ENCODE results near the gene CACNA1C. TPM values are rescaled to one million over a fixed set of nuclear protein-coding genes. Genes with fewer than 3 reads are reported as not detected.

CACNA1C gene
- total RNA-seq, 1 donor from 2014 or later, result 15.6 TPM

DNA sequence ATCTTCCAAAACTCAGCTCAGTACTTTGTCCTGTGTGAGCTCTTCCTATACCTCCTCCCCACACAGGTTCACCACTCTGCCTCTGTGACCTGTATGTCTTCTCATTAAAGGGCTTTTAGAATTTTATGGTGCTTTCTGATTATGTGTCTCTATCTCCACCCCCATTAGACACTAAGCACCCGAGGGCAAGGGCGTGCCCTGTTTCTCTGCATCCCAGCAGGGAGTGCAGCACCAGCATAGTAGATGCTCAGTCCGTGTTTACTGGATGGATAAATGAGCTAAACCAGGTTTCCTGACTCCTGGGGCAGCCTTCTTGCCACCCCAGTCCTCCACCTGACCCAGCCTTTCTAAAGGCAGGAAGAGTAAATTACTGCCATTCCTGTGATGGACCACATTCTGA lies 333.8 kb downstream of the CACNA1C start:
- Histone ChIP-seq H3K4me1 (peaks cover 15% of the 10 kb centered on the region), H3K4me3 (no peak overlapping the region), H3K9me3 (no peaks in the 10 kb centered on the region), H3K27me3 (no peaks in the 10 kb centered on the region), H3K27ac (no peak overlapping the region), H3K36me3 (no peaks in the 10 kb centered on the region)
- no peak for DNase-seq
- intact Hi-C loops (cut with DNase I), result no loop called here
- ATAC-seq, result no peak
- TF ChIP-seq, protein P1, sequence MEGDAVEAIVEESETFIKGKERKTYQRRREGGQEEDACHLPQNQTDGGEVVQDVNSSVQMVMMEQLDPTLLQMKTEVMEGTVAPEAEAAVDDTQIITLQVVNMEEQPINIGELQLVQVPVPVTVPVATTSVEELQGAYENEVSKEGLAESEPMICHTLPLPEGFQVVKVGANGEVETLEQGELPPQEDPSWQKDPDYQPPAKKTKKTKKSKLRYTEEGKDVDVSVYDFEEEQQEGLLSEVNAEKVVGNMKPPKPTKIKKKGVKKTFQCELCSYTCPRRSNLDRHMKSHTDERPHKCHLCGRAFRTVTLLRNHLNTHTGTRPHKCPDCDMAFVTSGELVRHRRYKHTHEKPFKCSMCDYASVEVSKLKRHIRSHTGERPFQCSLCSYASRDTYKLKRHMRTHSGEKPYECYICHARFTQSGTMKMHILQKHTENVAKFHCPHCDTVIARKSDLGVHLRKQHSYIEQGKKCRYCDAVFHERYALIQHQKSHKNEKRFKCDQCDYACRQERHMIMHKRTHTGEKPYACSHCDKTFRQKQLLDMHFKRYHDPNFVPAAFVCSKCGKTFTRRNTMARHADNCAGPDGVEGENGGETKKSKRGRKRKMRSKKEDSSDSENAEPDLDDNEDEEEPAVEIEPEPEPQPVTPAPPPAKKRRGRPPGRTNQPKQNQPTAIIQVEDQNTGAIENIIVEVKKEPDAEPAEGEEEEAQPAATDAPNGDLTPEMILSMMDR (IDR thresholded peaks at IDR 0.05), result no peak

DNA sequence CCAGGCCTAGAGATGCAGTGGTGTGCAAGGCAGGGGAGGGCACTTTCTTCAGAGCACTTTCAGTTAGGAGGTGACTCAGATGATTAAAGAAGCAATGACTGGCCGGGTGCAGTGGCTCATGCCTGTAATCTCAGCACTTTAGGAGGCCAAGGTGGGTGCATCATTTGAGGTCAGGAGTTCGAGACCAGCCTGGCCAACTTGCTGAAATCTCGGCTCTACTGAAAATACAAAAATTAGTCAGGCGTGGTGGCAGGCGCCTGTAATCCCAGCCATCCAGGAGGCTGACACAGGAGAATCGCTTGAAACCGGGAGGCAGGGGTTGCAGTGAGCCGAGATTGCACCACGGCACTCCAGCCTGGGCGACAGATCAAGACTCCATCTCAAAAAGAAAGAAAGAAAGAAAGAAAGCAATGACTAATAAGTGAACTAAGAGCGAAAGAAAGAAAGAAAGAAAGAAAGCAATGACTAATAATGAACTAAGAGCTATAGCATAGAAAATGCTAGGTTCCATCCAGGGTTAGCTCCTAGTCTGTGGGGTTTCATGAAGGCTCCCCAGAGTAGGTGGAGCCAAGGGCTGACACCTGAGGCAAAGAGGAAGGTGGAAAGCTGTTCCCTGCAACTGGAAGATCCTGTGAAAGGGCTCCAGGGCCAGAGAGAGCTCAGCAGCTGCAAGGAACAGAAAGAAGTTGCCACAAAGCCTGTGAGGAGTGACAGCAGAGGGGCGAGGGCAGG lies 334.5 kb downstream of the CACNA1C start:
- Histone ChIP-seq H3K36me3 (no peaks in the 10 kb centered on the region), H3K9me3 (no peaks in the 10 kb centered on the region), H3K4me1 (peaks cover 15% of the 10 kb centered on the region), H3K4me3 (no peak overlapping the region), H3K27me3 (no peaks in the 10 kb centered on the region), H3K27ac (no peak overlapping the region)
- no peak for ATAC-seq
- no peak for DNase-seq
- intact Hi-C loops (cut with DNase I), result no loop called here
- TF ChIP-seq, protein P1 (IDR thresholded peaks at IDR 0.05), result no peak

DNA sequence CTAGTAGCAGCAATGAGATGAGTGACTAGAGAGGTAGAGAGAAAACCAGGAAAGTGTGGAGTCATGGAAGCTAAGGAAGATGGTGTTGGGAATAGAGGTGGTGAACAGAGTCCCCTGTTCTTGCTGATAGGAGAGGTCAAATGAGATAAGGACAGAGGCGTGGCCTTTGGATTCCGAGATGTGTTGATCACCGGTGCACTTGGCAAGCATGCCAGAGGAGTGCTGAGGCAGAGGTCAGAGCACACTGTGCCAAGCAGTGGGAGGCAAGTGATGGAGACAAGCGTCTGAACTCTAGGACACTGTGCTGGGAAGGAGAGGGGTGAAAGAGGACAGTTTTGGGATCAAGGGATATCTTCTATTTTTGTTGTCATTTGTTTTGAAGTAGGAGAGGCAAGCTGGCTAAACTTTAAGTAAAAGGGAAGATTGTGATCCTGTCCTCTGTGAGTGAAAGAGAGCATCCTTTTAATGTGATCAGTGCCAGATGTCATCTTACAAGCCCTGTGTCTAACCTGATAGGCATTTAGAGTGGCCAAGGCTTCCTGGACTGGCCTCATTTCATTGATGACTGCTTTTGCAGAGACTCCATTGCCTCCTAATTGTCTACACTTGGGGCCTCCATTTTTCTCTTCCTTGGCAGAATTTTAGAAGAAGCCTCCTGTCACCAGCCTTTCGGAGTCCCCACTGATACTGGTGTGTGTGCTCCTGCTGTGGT lies 336.4 kb downstream of the CACNA1C start:
- DNase-seq, result no peak
- H3K36me3 ChIP-seq, result no peaks in the 10 kb centered on the region
- H3K4me3 ChIP-seq, result no peak overlapping the region
- no peaks in the 10 kb centered on the region for H3K27me3 ChIP-seq
- no peak for ATAC-seq
- H3K4me1 ChIP-seq, result peaks cover 4% of the 10 kb centered on the region
- intact Hi-C loops (cut with DNase I), result no loop called here
- TF ChIP-seq, protein P1 (IDR thresholded peaks at IDR 0.05), result no peak
- H3K27ac ChIP-seq, result no peak overlapping the region
- H3K9me3 ChIP-seq, result no peaks in the 10 kb centered on the region

DNA sequence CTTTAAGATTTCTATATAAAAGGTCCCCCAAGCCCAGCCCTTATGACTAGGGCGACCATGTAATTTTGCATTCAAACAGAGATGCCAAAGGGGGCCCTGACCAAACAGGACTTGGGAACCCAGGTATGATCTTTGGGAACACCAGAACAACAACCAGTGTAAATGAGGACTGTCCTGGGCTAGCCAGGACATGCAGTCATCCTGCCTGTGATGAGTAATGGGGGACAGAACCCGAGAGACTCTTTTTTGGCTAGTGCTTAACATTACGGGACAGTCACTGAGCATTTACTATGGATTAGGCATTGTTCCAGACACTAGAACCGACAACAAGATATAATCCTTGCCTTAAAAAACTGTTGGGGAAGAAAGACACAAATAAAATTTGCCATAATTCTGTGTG lies 337.3 kb downstream of the CACNA1C start:
- TF ChIP-seq, protein P1 (IDR thresholded peaks at IDR 0.05), result no peak
- ATAC-seq, result no peak
- Histone ChIP-seq H3K4me3 (no peak overlapping the region), H3K27me3 (no peaks in the 10 kb centered on the region), H3K4me1 (no peaks in the 10 kb centered on the region), H3K9me3 (no peaks in the 10 kb centered on the region), H3K27ac (no peak overlapping the region), H3K36me3 (no peaks in the 10 kb centered on the region)
- intact Hi-C loops (cut with DNase I), result no loop called here
- DNase-seq, result no peak

DNA sequence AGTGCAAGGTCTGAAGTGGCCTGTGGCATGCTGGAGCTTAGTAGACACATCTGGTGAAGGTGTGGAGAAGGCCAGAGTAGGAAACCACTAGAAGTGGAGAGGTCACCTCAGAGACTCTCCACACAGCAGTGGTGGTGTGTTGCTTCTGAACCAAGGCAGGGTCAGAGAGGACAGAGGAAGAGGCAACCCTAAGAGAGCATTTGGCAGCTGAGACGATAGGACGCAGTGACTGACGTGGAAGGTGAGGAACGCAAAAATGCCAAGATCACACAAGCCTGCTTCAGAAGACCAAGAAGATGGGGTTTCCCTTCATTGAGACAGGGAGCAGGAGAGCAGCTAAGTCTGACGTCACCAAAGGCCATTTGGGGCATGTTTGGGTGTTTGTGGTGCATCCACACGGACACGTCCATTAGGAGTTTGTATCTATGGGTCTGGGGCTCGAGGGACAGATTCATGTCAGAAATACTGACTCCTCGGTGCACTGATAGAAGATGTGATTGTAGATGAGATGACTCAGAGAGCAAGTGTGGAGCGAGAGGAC lies 338.1 kb downstream of the CACNA1C start:
- Histone ChIP-seq H3K4me1 (peaks cover 5% of the 10 kb centered on the region), H3K27ac (no peak overlapping the region), H3K4me3 (no peak overlapping the region), H3K36me3 (no peaks in the 10 kb centered on the region), H3K9me3 (no peaks in the 10 kb centered on the region), H3K27me3 (no peaks in the 10 kb centered on the region)
- TF ChIP-seq, protein P1 (IDR thresholded peaks at IDR 0.05), result no peak
- intact Hi-C loops (cut with DNase I), result no loop called here
- DNase-seq (no peak), ATAC-seq (no peak)

All from upper lobe of right lung (tissue), 1 donor.